Measurements from ENCODE around the gene ID3. TPM values are rescaled to one million over a fixed set of nuclear protein-coding genes. Genes with fewer than 3 reads are reported as not detected.
A peak's percentile ranks its signal among the peaks of the same experiment; 100 is the strongest.

Gene ID3
- total and polyA plus RNA-seq, 2 of the 8 experiments (the other 6 are each of a cell fraction or from before 2014, with no cell fraction given): 240 to 304 TPM

DNA sequence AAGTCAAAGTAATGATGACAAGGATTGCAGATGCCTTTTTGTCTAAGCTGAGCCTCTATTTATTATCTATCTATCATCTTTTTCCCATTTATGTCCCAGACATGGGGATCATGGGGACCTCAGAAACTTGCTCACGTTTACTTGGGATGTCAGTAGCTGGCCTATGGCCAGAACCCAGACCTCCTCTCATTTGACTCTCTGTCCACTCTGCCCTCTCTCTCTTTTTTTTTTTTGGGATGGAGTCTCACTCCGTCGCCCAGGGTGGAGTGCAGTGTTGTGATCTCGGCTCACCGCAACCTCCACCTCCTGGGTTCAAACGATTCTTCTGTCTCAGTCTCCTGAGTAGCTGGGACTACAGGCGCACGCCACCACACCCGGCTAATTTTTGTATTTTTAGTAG is 3.7 kb upstream of the ID3 start:
- Histone ChIP-seq H2BK5ac (ENCODE audit: low read depth, low read length) (no peak overlapping the region), H2AK5ac (ENCODE audit: low read depth, low read length) (no peak overlapping the region), H2BK20ac (ENCODE audit: low read length) (peak overlapping the region; percentile 55; the same call in 1 of the 2 replicates), H3K4ac (replicated peaks; ENCODE audit: insufficient read length, low read depth, low read length) (no peak overlapping the region), H3K14ac (ENCODE audit: insufficient read length) (no peak overlapping the region), H3K27ac (ENCODE audit: low read depth, low read length) (no peak overlapping the region), H4K91ac (replicated peaks; ENCODE audit: insufficient read length, low read length) (no peak overlapping the region), H3K27me3 (replicated peaks in 1 of 4; ENCODE audit: control insufficient read depth in 3 of 4, extremely low read depth in 1 of 4, insufficient read depth in 3 of 4, low read length in 3 of 4) (peaks cover 0 to 4% (median 0%) of the 10 kb centered on the region in 4 experiments; a peak in 2 of 7 replicates), H3K9ac (replicated peaks in 1 of 4; ENCODE audit: extremely low read depth in 1 of 4, low read depth in 3 of 4, low read length in 3 of 4) (no peak overlapping the region), H2BK120ac (replicated peaks; ENCODE audit: low read depth, low read length) (no peak overlapping the region), H3K18ac (ENCODE audit: extremely low read depth, low read length) (peak overlapping the region; percentile 34; the same call in 1 of the 2 replicates), H4K8ac (ENCODE audit: extremely low read depth, insufficient read depth, low read length) (no peak overlapping the region), H3K56ac (replicated peaks; ENCODE audit: insufficient read length, low read depth, low read length) (no peak overlapping the region), H2BK15ac (ENCODE audit: low read length) (no peak overlapping the region; the same call in 1 of the 2 replicates), H4K5ac (ENCODE audit: insufficient read length, low read depth, low read length) (no peak overlapping the region), H3K9me3 (ENCODE audit: insufficient read depth in 2 of 2, low read depth in 1 of 2, low read length in 1 of 2) (no peaks in the 10 kb centered on the region), H3K4me3 (ENCODE audit: extremely low read depth in 1 of 4, insufficient read depth in 2 of 4, low read depth in 3 of 4, low read length in 4 of 4) (no peak overlapping the region; a peak in 1 of 8 replicates), H3K4me2 (ENCODE audit: insufficient read depth in 1 of 2, low read depth in 2 of 2, low read length in 2 of 2) (no peak overlapping the region), H3K23ac (ENCODE audit: insufficient read length) (no peak overlapping the region), H2AFZ (ENCODE audit: low read length) (no peak overlapping the region), H2BK12ac (ENCODE audit: low read depth, low read length) (peak overlapping the region; percentile 96; the same call in 1 of the 2 replicates), H3K36me3 (ENCODE audit: control insufficient read depth in 2 of 4, insufficient read depth in 4 of 4, low read length in 3 of 4) (peaks cover 0 to 5% (median 0%) of the 10 kb centered on the region in 4 experiments; a peak in 3 of 8 replicates), H3K79me1 (ENCODE audit: low read depth, low read length) (0 out of 2 replicates have a peak, but pooled peaks cover 2% of the 10 kb centered on the region), H3K23me2 (ENCODE audit: low read depth, low read length) (peaks cover 14% of the 10 kb centered on the region), H3K79me2 (ENCODE audit: control insufficient read depth in 1 of 2, insufficient read depth in 2 of 2, low read length in 2 of 2) (peaks cover 4 to 13% of the 10 kb centered on the region in 2 experiments), H4K20me1 (replicated peaks in 1 of 2; ENCODE audit: control insufficient read depth in 1 of 2, insufficient read depth in 2 of 2, low read length in 2 of 2) (peaks cover 5 to 8% of the 10 kb centered on the region in 2 experiments), H3K4me1 (replicated peaks in 1 of 4; ENCODE audit: control insufficient read depth in 3 of 4, insufficient read depth in 4 of 4, low read length in 3 of 4) (peaks cover 9 to 31% (median 14%) of the 10 kb centered on the region in 4 experiments)
- FAIRE-seq (no peak), DNase-seq (ENCODE audit: low read depth in 1 of 2, low spot score in 2 of 2) (no peak)
- CTCF ChIA-PET (ENCODE audit: partially characterized antibody): interaction anchor here (0.7 to 12.3 kb wide), 2 partner anchors 27 to 73 kb away, joined by 3 to 143 read pairs; no protein-coding TSS in a partner anchor
- POLR2A ChIA-PET (ENCODE audit: partially characterized antibody): interaction anchor here (1.1 to 20.4 kb wide), 3 partner anchors 7 to 71 kb away, joined by 4 to 547 read pairs (median 283); partner anchors contain the start of gene ID3
- WGBS, 2 experiments (ENCODE audit: extremely low coverage in 1 of 2, insufficient coverage in 1 of 2, insufficient read length in 1 of 2, insufficient replicate concordance in 2 of 2, low coverage in 1 of 2, low lambda C conversion rate in 2 of 2, missing lambda C conversion rate in 1 of 2): 84% methylated on average over 5 of the region's 9 CpGs; no CpG with 5 or more reads in 1 of the 2 experiments
- no peak for TF ChIP-seq SIRT6 (IDR thresholded peaks at IDR 0.05; ENCODE audit: low read length)
- no peak for TF ChIP-seq YY1 (IDR thresholded peaks at IDR 0.05; ENCODE audit: low read depth, low read length)
- no peak for TF ChIP-seq KDM5A (IDR thresholded peaks at IDR 0.05; ENCODE audit: low read length)
- TF ChIP-seq RXRA (IDR thresholded peaks at IDR 0.05; ENCODE audit: insufficient read depth, low read depth, low read length): no peak
- TF ChIP-seq NANOG (IDR thresholded peaks at IDR 0.05; ENCODE audit: insufficient read depth, low read depth, low read length, poor library complexity, severe bottlenecking): no peak
- TF ChIP-seq POLR2A (IDR thresholded peaks at IDR 0.05; ENCODE audit: control extremely low read depth in 1 of 2, low read depth in 2 of 2, low read length in 2 of 2): no peak
- no peak for TF ChIP-seq MAFK (IDR thresholded peaks at IDR 0.05; ENCODE audit: low read depth, low read length)
- TF ChIP-seq SP4 (IDR thresholded peaks at IDR 0.05; ENCODE audit: low read length): no peak
- no peak for TF ChIP-seq SP1 (IDR thresholded peaks at IDR 0.05; ENCODE audit: low read depth, low read length)
- no peak for TF ChIP-seq EGR1 (IDR thresholded peaks at IDR 0.05; ENCODE audit: borderline replicate concordance, low read depth, low read length)
- no peak for TF ChIP-seq TBP (IDR thresholded peaks at IDR 0.05; ENCODE audit: low read depth, low read length)
- no peak for TF ChIP-seq SUZ12 (IDR thresholded peaks at IDR 0.05; ENCODE audit: low read length)
- no peak for TF ChIP-seq PHF8 (conservative IDR thresholded peaks at IDR 0.05; ENCODE audit: low read depth, low read length)
- no peak for TF ChIP-seq CBX5 (IDR thresholded peaks at IDR 0.05; ENCODE audit: low read depth, low read length)

All from H1 (cell line).